Transverse colon (tissue), 4 donors: ENCODE data around the gene PHF21A. TPM values are rescaled to one million over a fixed set of nuclear protein-coding genes. Genes with fewer than 3 reads are reported as not detected.

Experiments
- DNase-seq: peaks from one replicate; pipeline ENCODE4 v3.0.0-alpha.2; 2019
- H3K27ac ChIP-seq, 4 donors: fragments of 200-600 bp; sonication (generic); 2 replicates each; pipeline ENCODE4 v1.5.1; 2016 to 2018; ENCODE audit warnings: inconsistent platforms in 4 of 4
- H3K27me3 ChIP-seq: fragments of 200-600 bp; sonication (generic); 2 replicates; pipeline ENCODE4 v1.5.1; 2017; ENCODE audit warnings: inconsistent platforms
- H3K36me3 ChIP-seq, 4 donors: fragments of 200-600 bp; sonication (generic); 2 replicates each; pipeline ENCODE4 v1.5.1; 2017 to 2019; ENCODE audit warnings: inconsistent platforms in 4 of 4
- H3K4me1 ChIP-seq, 4 donors: fragments of 200-600 bp; sonication (generic); 2 replicates each; pipeline ENCODE4 v1.5.1; 2017 to 2020; ENCODE audit warnings: inconsistent platforms in 4 of 4
- H3K4me3 ChIP-seq, 4 donors: fragments of 200-600 bp; sonication (generic); 1 replicate in 1 of 4; 2 replicates in 3 of 4; pipeline versions ENCODE4 v1.5.1 to v1.6.1; 2017 to 2019; ENCODE audit warnings: inconsistent platforms in 4 of 4
- H3K9me3 ChIP-seq, 2 donors: fragments of 200-600 bp; sonication (generic); 2 replicates each; pipeline ENCODE4 v1.5.1; 2017 to 2019; ENCODE audit warnings: inconsistent platforms in 2 of 2
- EP300 ChIP-seq: sonication (generic); formaldehyde crosslinking; IDR thresholded peaks from one replicate; pipeline ENCODE4 v1.6.1; 2017; ENCODE audit warnings: antibody characterized with exemption, low read depth
- POLR2A ChIP-seq: fragments of 450-650 bp; IDR thresholded peaks from one replicate; pipeline ENCODE4 v1.6.1; 2016; ENCODE audit warnings: antibody characterized with exemption, mild to moderate bottlenecking, moderate library complexity
- POLR2AphosphoS5 ChIP-seq, 3 donors: sonication (generic); formaldehyde crosslinking; IDR thresholded peaks; one replicate each; pipeline ENCODE4 v1.6.1; 2016; ENCODE audit warnings: antibody characterized with exemption in 3 of 3
- WGBS, 2 donors: methylation state at CpG; one replicate each; pipeline ENCODE4 v1.1.5; 2018; ENCODE audit warnings: low coverage in 1 of 2; 5-methylcytosine and 5-hydroxymethylcytosine counted together
- in situ Hi-C, 4 donors: fragments of 200-750 bp; cut with MboI; loops; one replicate each; pipeline versions ENCODE4 v1.15.0 to v1.15.1; 2017; ENCODE audit warnings: low sequenced_read_pairs in 3 of 4, low pct_ligation_motif_present in 1 of 4, low pct_unique_long_range_greater_than_20kb in 1 of 4
- intact Hi-C: fragments of 100-400 bp; cut with DNase I; formaldehyde crosslinking; loops from one replicate; pipeline ENCODE4 v1.15.1; 2023; ENCODE audit warnings: low total_unique reads
- total RNA-seq, 4 donors: library from RNA; depleted of rRNA; stranded (reverse); fragments of >200 nt; gene quantifications; one replicate each; pipeline ENCODE4 v1.1.0, GENCODE V29; 2016
- TF ChIP-seq, protein P1 (sequence below), 5 experiments: fragments of 200-600 bp in 3 of 5; fragments of 450-650 bp in 2 of 5; sonication (generic) in 3 of 5; IDR thresholded peaks; 1 replicate in 2 of 5; 2 replicates in 3 of 5; pipeline ENCODE4 v1.5.1; 2016 to 2017; ENCODE audit warnings: antibody characterized with exemption in 5 of 5, inconsistent platforms in 3 of 5, mild to moderate bottlenecking in 2 of 5, moderate library complexity in 1 of 5

PHF21A gene
- total RNA-seq, 4 donors from 2014 or later: 18.6 to 57.2 (median 40.2) TPM

DNA sequence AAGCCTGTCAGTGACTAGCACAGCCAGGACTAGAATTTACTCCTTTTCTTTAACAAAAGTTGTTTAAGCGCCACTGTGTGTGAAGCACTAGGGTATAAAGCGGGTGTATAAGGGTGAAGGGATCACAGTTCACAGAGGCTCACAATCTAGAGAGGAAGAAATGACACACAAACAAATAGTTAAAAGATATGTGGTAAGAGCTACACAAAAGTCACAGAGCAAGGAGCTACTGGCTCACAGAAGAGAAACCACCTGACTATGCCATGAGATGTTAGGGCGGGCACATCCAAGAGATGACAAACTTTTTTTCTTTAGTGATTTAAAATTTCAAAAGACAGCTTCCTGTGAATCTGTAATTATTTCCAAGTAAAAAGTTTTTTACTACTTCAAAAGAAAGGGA is 55.6 kb downstream of the PHF21A start:
- WGBS, 2 donors: 96 to 97% methylated on average over 3 of the region's 3 CpGs
- no peaks in the 10 kb centered on the region for H3K27me3 ChIP-seq

DNA sequence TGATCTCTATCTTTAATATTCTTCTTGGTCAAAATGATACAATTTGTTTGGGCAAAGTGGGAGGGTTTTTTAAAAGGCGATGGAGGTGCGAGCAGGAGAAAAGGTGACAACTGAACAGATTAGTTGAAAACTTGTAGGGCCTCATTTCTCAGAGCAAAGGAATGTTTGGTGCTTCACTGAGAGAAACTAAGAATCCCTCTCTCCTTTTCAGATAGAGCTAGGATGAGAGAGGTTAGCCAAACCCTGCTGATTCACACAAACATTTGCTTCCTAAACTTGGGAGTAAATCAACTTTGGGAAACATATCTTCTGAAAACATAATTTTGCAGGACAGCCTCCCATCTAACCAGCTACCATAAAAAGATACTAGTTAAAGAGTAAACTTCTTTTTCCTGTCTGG is 57.0 kb downstream of the PHF21A start:
- no peak overlapping the region for H3K27ac ChIP-seq
- H3K36me3 ChIP-seq: no peaks in the 10 kb centered on the region
- whole genome bisulfite sequencing, 2 donors: 96 to 100% methylated on average over 1 to 2 of the region's 2 CpGs
- no peaks in the 10 kb centered on the region for H3K27me3 ChIP-seq
- DNase-seq: no peak
- intact Hi-C loops: no loop called here
- TF ChIP-seq POLR2AphosphoS5 (IDR thresholded peaks at IDR 0.05): no peak
- no peak overlapping the region for H3K4me3 ChIP-seq
- in situ Hi-C loops: no loop called here
- no peaks in the 10 kb centered on the region for H3K9me3 ChIP-seq
- H3K4me1 ChIP-seq: peaks cover 0 to 3% (median 0%) of the 10 kb centered on the region in 4 donors

More for the DNA sequence above, 55.6 kb downstream of the PHF21A start:
- no peak overlapping the region for H3K4me3 ChIP-seq
- H3K4me1 ChIP-seq: peaks cover 0 to 3% (median 0%) of the 10 kb centered on the region in 4 donors
- no peak overlapping the region for H3K27ac ChIP-seq
- no peaks in the 10 kb centered on the region for H3K9me3 ChIP-seq
- intact Hi-C loops: no loop called here
- in situ Hi-C loops: no loop called here
- no peak for DNase-seq
- TF ChIP-seq, protein P1, sequence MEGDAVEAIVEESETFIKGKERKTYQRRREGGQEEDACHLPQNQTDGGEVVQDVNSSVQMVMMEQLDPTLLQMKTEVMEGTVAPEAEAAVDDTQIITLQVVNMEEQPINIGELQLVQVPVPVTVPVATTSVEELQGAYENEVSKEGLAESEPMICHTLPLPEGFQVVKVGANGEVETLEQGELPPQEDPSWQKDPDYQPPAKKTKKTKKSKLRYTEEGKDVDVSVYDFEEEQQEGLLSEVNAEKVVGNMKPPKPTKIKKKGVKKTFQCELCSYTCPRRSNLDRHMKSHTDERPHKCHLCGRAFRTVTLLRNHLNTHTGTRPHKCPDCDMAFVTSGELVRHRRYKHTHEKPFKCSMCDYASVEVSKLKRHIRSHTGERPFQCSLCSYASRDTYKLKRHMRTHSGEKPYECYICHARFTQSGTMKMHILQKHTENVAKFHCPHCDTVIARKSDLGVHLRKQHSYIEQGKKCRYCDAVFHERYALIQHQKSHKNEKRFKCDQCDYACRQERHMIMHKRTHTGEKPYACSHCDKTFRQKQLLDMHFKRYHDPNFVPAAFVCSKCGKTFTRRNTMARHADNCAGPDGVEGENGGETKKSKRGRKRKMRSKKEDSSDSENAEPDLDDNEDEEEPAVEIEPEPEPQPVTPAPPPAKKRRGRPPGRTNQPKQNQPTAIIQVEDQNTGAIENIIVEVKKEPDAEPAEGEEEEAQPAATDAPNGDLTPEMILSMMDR (IDR thresholded peaks at IDR 0.05): no peak
- H3K36me3 ChIP-seq: no peaks in the 10 kb centered on the region

DNA sequence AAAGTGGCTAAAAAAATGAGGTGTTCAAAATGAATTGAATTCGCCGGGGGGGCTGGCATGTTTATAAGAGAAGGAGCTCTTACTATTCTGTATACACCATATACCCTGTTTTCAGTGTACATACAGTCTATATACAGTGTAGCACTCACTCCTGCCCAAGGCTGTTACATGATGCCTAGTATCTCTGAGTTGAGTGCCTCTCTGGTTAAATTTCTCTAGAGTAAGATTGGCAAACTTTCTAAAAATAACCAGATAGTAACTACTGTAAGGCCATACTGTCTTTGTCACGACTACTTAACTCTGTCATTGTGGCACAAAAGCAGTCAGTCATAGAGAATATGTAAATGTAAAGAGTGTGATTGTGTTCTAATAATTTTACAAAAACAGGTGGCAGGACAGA is 58.1 kb downstream of the PHF21A start:
- DNase-seq: no peak
- intact Hi-C loops: no loop called here
- in situ Hi-C loops: no loop called here
- WGBS, 2 donors: 90% methylated on average over 3 of the region's 3 CpGs
- Histone ChIP-seq H3K27ac (no peak overlapping the region), H3K4me3 (no peak overlapping the region), H3K4me1 (peaks cover 0 to 3% (median 0%) of the 10 kb centered on the region in 4 donors), H3K9me3 (no peaks in the 10 kb centered on the region), H3K36me3 (no peaks in the 10 kb centered on the region), H3K27me3 (no peaks in the 10 kb centered on the region)
- TF ChIP-seq POLR2A (no peak), EP300 (no peak), POLR2AphosphoS5 (IDR thresholded peaks at IDR 0.05) (no peak)

DNA sequence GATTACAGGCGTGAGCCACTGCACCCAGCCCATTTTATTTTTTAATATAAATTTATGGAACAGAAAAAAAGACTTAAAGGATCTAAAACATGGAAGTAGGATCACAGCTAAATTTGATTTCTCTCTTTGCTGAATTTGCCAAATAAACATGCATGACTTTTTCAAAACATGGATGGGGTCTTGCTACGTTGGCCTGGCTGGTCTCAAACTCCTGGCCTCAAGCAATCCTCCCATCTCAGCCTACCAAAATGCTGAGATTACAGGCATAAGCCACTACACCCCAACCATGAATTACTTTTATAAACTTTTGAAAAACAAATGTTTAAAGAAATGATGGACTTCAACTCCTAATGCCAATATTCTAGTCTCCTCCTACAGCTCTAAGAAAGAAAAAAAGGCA is 61.2 kb downstream of the PHF21A start:
- in situ Hi-C loops (no loop called here), intact Hi-C loops (no loop called here)
- DNase-seq: no peak
- Histone ChIP-seq H3K27ac (no peak overlapping the region), H3K4me1 (peaks cover 0 to 3% (median 0%) of the 10 kb centered on the region in 4 donors), H3K9me3 (no peaks in the 10 kb centered on the region), H3K27me3 (no peaks in the 10 kb centered on the region), H3K4me3 (no peak overlapping the region), H3K36me3 (no peaks in the 10 kb centered on the region)
- WGBS, 2 donors: 98 to 100% methylated on average over 2 of the region's 2 CpGs
- TF ChIP-seq, protein P1 (IDR thresholded peaks at IDR 0.05): no peak
- TF ChIP-seq POLR2A (no peak), POLR2AphosphoS5 (IDR thresholded peaks at IDR 0.05) (no peak), EP300 (no peak)

DNA sequence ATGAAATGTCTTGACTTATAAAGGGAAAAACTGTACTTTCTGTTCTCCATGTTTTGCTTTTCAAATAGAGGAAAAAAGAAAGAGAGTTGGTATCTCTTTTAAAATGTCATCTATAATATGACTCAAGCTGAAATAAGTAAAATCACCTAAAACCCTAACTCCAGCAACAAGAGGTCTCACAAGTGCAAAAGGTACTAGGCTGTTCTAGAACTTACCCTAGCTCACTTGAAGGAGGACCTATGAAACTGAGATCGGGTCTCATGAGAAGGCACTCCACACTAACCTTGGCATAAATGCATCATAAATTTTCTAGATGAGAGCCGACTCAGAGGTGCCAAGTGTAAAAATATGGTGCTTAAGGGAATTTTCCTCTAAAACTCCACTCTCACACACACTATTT is 63.8 kb downstream of the PHF21A start:
- WGBS, 2 donors: 50 to 79% methylated on average over 1 to 2 of the region's 2 CpGs
- Histone ChIP-seq H3K27me3 (no peaks in the 10 kb centered on the region), H3K4me3 (no peak overlapping the region), H3K9me3 (no peaks in the 10 kb centered on the region), H3K4me1 (no peaks in the 10 kb centered on the region), H3K27ac (no peak overlapping the region), H3K36me3 (no peaks in the 10 kb centered on the region)
- in situ Hi-C loops (no loop called here), intact Hi-C loops (no loop called here)
- TF ChIP-seq, protein P1 (IDR thresholded peaks at IDR 0.05): no peak
- no peak for TF ChIP-seq POLR2A
- no peak for TF ChIP-seq POLR2AphosphoS5 (IDR thresholded peaks at IDR 0.05)
- no peak for TF ChIP-seq EP300
- no peak for DNase-seq
